GM04504 (cell line): ENCODE results near the gene GFER.

ENCODE experiments used
- DNase-seq: peaks from one replicate; pipeline ENCODE4 v3.0.0-alpha.2; 2012; ENCODE audit warnings: low read depth

The GFER gene

GRCh38 chr16:1974157-1975070 lies 9.6 kb upstream of the GFER start:
- no peak for DNase-seq

- DNase-seq, result no peak
Measured at GRCh38 chr16:1975432-1976215, 8.4 kb upstream of the GFER start.

GRCh38 chr16:1976216-1976520 lies 7.8 kb upstream of the GFER start:
- no peak for DNase-seq

- no peak for DNase-seq
Measured at GRCh38 chr16:1976951-1977874, 6.8 kb upstream of the GFER start.

GRCh38 chr16:1977875-1978268 lies 6.1 kb upstream of the GFER start:
- DNase-seq, result no peak

GRCh38 chr16:1978476-1979120 lies 5.4 kb upstream of the GFER start:
- DNase-seq, result no peak

- no peak for DNase-seq
Measured at GRCh38 chr16:1979271-1980029, 4.5 kb upstream of the GFER start.

GRCh38 chr16:1980030-1980769 lies 3.8 kb upstream of the GFER start:
- no peak for DNase-seq

GRCh38 chr16:1980770-1981087 lies 3.3 kb upstream of the GFER start:
- DNase-seq, result no peak

- no peak for DNase-seq
Measured at GRCh38 chr16:1981398-1981836, 2.6 kb upstream of the GFER start, which contains the start of gene NOXO1. TSS of gene NOXO1 (minus strand) at chr16:1981469. CDS start at chr16:1981179, 290 bp downstream.

- no peak for DNase-seq
Measured at GRCh38 chr16:1982013-1982433, 2.0 kb upstream of the GFER start.

- no peak for DNase-seq
Measured at GRCh38 chr16:1982991-1983543, 926 bp upstream of the GFER start.

- no peak for DNase-seq
Measured at GRCh38 chr16:1984347-1985225, 593 bp downstream of the GFER start.

- no peak for DNase-seq
Measured at GRCh38 chr16:1985466-1986150, 1.6 kb downstream of the GFER start.

GRCh38 chr16:1987198-1987597 lies 3.2 kb downstream of the GFER start:
- no peak for DNase-seq

GRCh38 chr16:1989209-1990100 lies 5.5 kb downstream of the GFER start, which contains the start of gene SYNGR3:
TSS of gene SYNGR3 (plus strand) at chr16:1989970. CDS start at chr16:1990103, 133 bp downstream.
- DNase-seq, result no peak

GRCh38 chr16:1990101-1990350 lies 6.0 kb downstream of the GFER start:
- DNase-seq, result no peak
